Measurements from ENCODE around the gene MAGEA4.

DNA sequence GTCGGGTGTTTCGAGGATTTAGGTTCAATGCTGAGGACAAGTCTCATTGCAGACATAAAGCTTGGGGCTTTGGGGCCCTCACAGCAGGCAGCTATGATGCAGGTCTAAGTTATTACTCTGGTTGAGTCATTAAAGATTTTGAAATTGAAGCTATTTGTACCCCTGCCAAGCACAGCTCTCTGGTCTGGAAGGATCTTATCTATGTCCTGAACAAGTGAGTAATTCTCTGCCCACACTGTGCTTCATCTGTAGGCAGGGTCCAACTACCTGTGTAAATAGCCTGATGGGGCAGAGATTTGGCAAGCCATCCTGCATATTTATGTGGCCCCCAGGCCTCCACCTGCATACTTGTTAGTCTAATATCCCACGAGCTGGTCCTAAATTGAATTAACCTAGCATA is 41.4 kb upstream of the MAGEA4 start:
- TF ChIP-seq, protein P1, sequence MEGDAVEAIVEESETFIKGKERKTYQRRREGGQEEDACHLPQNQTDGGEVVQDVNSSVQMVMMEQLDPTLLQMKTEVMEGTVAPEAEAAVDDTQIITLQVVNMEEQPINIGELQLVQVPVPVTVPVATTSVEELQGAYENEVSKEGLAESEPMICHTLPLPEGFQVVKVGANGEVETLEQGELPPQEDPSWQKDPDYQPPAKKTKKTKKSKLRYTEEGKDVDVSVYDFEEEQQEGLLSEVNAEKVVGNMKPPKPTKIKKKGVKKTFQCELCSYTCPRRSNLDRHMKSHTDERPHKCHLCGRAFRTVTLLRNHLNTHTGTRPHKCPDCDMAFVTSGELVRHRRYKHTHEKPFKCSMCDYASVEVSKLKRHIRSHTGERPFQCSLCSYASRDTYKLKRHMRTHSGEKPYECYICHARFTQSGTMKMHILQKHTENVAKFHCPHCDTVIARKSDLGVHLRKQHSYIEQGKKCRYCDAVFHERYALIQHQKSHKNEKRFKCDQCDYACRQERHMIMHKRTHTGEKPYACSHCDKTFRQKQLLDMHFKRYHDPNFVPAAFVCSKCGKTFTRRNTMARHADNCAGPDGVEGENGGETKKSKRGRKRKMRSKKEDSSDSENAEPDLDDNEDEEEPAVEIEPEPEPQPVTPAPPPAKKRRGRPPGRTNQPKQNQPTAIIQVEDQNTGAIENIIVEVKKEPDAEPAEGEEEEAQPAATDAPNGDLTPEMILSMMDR (IDR thresholded peaks at IDR 0.05; ENCODE audit: low read depth, low read length), result no peak
- TF ChIP-seq, protein P2, sequence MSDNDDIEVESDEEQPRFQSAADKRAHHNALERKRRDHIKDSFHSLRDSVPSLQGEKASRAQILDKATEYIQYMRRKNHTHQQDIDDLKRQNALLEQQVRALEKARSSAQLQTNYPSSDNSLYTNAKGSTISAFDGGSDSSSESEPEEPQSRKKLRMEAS (IDR thresholded peaks at IDR 0.05; ENCODE audit: low read depth, low read length), result no peak
- TF ChIP-seq POLR2A (IDR thresholded peaks at IDR 0.05; ENCODE audit: extremely low read depth, insufficient read length) (no peak), MYC (IDR thresholded peaks at IDR 0.05; ENCODE audit: low read depth, low read length) (no peak)

Data from NB4 (cell line).